ENCODE data around the gene BTG1. TPM values are rescaled to one million over a fixed set of nuclear protein-coding genes. Genes with fewer than 3 reads are reported as not detected.
A peak's percentile ranks its signal among the peaks of the same experiment; 100 is the strongest.

The BTG1 gene
- total RNA-seq, 2 experiments from 2014 or later, result 91.7 to 132 TPM

DNA sequence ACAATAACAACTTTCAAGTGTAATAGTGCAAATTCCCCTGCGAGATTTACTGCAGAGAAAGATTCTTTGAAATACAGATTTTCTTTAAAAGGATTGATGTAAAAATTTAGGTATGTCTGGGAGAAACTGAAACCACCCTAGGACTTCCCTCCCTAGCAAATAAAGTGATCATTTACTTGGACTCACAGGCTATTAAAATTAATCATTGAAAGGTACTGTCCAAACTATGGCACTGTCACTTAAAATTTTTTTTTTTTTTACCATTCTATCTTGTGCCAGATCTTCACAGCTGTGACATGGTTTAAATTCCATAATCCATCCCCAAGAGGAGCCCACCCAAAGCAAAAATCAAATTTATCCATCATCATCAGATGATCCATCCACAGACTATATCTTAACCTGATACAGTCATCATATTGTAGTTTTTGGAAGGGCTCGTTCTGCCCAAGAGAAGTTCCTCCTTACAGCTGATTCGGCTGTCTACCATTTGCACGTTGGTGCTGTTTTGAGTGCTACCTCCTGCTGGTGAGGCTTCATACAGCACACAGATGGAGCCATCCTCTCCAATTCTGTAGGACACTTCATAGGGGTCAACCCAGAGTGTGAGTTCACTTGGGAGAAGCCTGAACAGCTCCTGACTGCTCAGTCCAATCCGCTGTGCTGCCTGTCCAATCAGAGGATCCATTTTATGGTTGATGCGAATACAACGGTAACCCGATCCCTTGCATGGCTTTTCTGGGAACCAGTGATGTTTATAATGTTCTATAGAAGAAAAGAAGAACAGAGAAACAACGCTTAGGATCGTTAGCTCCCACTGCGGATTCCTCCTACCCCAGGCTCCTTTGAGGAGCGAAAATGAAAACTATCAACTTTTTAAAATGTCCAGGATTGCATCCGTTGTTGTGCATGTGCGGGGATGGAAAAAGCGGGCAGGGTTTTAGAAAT, 1.7 kb downstream of the BTG1 start:
- peaks cover 33% of the 10 kb centered on the region for H3K4me1 Mint-ChIP-seq
- peak overlapping the region; percentile 94 for H3K4me3 Mint-ChIP-seq
- peak; percentile 21 for ATAC-seq

DNA sequence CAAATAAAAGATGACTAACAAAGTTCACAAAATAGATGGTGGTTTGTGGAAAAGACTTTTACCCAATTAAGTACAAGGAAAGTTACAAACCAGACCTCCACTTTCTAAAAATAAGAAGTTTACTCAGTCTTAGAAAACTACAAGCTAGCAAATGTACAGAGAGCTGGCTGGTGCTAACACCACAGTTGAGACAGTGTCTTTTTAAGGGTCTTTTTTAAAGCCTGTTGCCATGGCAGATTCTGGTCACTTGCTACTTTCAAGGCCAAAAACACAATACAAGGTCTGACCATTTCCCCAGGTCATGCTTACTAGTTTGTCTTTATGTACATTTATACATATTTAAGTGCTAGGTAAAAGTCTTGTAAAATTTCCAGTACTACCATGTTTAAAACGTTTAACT, 2.4 kb downstream of the BTG1 start:
- peak overlapping the region; percentile 94 for H3K27ac Mint-ChIP-seq
- ATAC-seq (no peak), DNase-seq (no peak)
- peak overlapping the region; percentile 94 for H3K4me3 Mint-ChIP-seq
- CTCF ChIA-PET, result interaction anchor here (0.9 to 4.2 kb wide), 11 partner anchors 9 to 762 kb away, joined by 3 to 48 read pairs (median 4); no protein-coding TSS in a partner anchor
- H3K9me3 Mint-ChIP-seq (ENCODE audit: low read depth), result no peaks in the 10 kb centered on the region
- peaks cover 38% of the 10 kb centered on the region for H3K4me1 Mint-ChIP-seq
- H3K27me3 Mint-ChIP-seq, result no peaks in the 10 kb centered on the region
- peaks cover 55% of the 10 kb centered on the region for H3K36me3 Mint-ChIP-seq

More for the DNA sequence above, 1.7 kb downstream of the BTG1 start:
- H3K27ac Mint-ChIP-seq, result peak overlapping the region; percentile 94
- no peaks in the 10 kb centered on the region for H3K9me3 Mint-ChIP-seq (ENCODE audit: low read depth)
- H3K27me3 Mint-ChIP-seq, result no peaks in the 10 kb centered on the region
- DNase-seq, result peak; percentile 87
- H3K36me3 Mint-ChIP-seq, result peaks cover 55% of the 10 kb centered on the region
- CTCF ChIA-PET, result interaction anchor here (0.6 to 4.2 kb wide), 18 partner anchors 10 to 762 kb away, joined by 3 to 48 read pairs (median 3); no protein-coding TSS in a partner anchor

DNA sequence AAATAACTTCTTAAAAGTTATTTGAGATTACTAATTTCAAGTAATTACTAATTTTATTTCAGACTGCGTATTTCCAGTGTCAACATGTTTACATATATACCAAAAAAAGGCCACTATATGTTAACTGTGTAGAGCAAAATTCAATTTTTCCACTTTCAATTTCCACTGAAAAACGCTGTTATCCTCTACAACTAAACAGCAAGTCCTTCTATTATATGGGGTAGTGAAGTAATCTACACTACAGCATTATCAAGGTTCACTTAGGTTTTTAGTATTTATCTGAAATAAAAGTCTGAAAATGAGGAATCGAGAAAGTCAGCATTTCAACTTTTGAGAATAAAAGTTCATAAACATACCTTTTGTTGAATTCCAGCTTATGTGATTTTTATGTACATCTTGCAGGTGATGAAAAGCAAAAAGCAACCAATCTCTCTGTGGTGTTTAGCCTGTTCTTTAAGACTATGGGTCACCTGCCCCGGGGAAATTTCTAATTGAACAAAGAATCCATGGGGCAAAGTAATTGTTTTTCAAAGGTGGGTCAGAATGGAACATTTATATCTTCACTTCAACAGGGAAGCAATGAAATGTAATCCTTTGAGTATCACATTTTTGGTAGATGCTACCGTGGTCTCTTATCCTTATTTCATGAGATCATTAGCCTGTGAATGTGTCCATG, 3.3 kb downstream of the BTG1 start:
- no peak for DNase-seq
- CTCF ChIA-PET, result interaction anchor here (1.2 to 4.2 kb wide), 6 partner anchors 8 to 428 kb away, joined by 3 to 48 read pairs (median 8); no protein-coding TSS in a partner anchor

DNA sequence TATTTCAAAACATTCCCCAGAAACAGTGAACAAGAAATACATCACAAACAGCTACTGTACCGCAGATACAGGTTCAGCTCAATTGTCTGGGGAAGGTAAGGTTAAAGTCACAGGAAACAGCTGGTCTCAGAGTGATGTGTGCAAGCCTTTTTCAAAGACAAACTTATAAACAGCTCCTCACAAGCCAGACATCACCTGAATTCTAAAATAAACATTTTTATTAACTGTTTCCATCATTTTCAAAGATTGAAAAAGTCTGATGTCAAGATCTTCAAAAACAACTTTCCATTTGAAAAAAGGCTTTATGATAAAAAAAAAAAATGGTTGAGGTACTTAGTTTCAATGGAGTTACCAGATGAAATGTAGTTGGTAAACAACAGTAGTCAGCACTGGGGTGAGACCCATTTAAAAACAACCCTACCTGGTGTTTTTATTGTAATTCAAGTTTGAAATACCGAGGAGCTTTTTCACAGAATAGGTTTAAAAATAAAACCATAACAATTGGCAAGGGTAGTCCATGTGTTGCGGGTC, 4.0 kb downstream of the BTG1 start:
- H3K4me1 Mint-ChIP-seq, result peaks cover 42% of the 10 kb centered on the region
- H3K4me3 Mint-ChIP-seq, result peak overlapping the region; percentile 94
- no peak for ATAC-seq
- H3K27me3 Mint-ChIP-seq, result no peaks in the 10 kb centered on the region
- peaks cover 62% of the 10 kb centered on the region for H3K36me3 Mint-ChIP-seq
- CTCF ChIA-PET, result interaction anchor here (0.7 to 3.5 kb wide), 5 partner anchors 30 to 364 kb away, joined by 3 to 16 read pairs (median 4); no protein-coding TSS in a partner anchor
- no peaks in the 10 kb centered on the region for H3K9me3 Mint-ChIP-seq (ENCODE audit: low read depth)
- DNase-seq, result peak; percentile 51
- H3K27ac Mint-ChIP-seq, result peak overlapping the region; percentile 94

More for the DNA sequence above, 3.3 kb downstream of the BTG1 start:
- ATAC-seq, result no peak
- Mint-ChIP-seq H3K36me3 (peaks cover 58% of the 10 kb centered on the region), H3K9me3 (ENCODE audit: low read depth) (no peaks in the 10 kb centered on the region), H3K4me1 (peaks cover 41% of the 10 kb centered on the region), H3K27ac (peak overlapping the region; percentile 94), H3K4me3 (peak overlapping the region; percentile 94), H3K27me3 (no peaks in the 10 kb centered on the region)

- Mint-ChIP-seq H3K27ac (peak overlapping the region; percentile 94), H3K36me3 (peaks cover 66% of the 10 kb centered on the region), H3K4me1 (peaks cover 49% of the 10 kb centered on the region), H3K4me3 (peak overlapping the region; percentile 94), H3K27me3 (no peaks in the 10 kb centered on the region), H3K9me3 (ENCODE audit: low read depth) (no peaks in the 10 kb centered on the region)
- no peak for ATAC-seq
- CTCF ChIA-PET, result interaction anchor here (0.7 to 1.3 kb wide), 4 partner anchors 29 to 364 kb away, joined by 3 to 4 read pairs (median 4); no protein-coding TSS in a partner anchor
- DNase-seq, result no peak
Measured at GRCh38 chr12:92140896-92141536, 4.6 kb downstream of the BTG1 start.

GRCh38 chr12:92140156-92140555, 5.5 kb downstream of the BTG1 start:
- CTCF ChIA-PET, result no interaction called here
- no peak for ATAC-seq
- H3K27me3 Mint-ChIP-seq, result no peaks in the 10 kb centered on the region
- no peaks in the 10 kb centered on the region for H3K9me3 Mint-ChIP-seq (ENCODE audit: low read depth)
- peaks cover 56% of the 10 kb centered on the region for H3K4me1 Mint-ChIP-seq
- peak overlapping the region; percentile 94 for H3K27ac Mint-ChIP-seq
- peaks cover 63% of the 10 kb centered on the region for H3K36me3 Mint-ChIP-seq
- no peak for DNase-seq
- H3K4me3 Mint-ChIP-seq, result peak overlapping the region; percentile 94

- ATAC-seq, result no peak
- peaks cover 65% of the 10 kb centered on the region for H3K36me3 Mint-ChIP-seq
- H3K9me3 Mint-ChIP-seq (ENCODE audit: low read depth), result no peaks in the 10 kb centered on the region
- CTCF ChIA-PET, result no interaction called here
- H3K27ac Mint-ChIP-seq, result peak overlapping the region; percentile 94
- H3K27me3 Mint-ChIP-seq, result no peaks in the 10 kb centered on the region
- DNase-seq, result no peak
- H3K4me3 Mint-ChIP-seq, result peak overlapping the region; percentile 94
- H3K4me1 Mint-ChIP-seq, result peaks cover 61% of the 10 kb centered on the region
Measured at GRCh38 chr12:92139634-92140150, 6.0 kb downstream of the BTG1 start.

DNA sequence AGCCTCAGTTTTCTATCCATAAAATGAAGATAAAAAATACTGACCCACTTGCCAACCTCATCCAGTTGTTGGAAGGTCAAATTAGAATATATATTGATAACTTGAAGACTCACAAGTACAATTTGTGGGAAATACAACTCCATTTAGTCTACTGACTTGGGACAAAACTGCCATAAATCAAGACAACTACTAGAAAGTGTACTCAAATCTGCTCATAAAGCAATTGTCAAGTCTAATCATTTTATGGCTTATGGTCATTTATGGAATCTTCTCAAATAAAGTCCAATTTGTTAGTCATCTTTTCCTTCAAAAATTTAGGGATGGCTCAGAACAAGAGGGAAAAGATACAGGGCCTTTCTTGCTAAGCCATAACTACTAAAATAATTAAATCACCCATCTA, 7.0 kb downstream of the BTG1 start:
- CTCF ChIA-PET, result interaction anchor here (1.5 kb wide), 1 partner anchor 108 kb away, joined by 5 read pairs; no protein-coding TSS in a partner anchor
- peak overlapping the region; percentile 87 for H3K27ac Mint-ChIP-seq
- H3K4me3 Mint-ChIP-seq, result peak overlapping the region; percentile 94

GRCh38 chr12:92138144-92138543, 7.5 kb downstream of the BTG1 start:
- ATAC-seq, result no peak
- Mint-ChIP-seq H3K36me3 (peaks cover 51% of the 10 kb centered on the region), H3K9me3 (ENCODE audit: low read depth) (no peaks in the 10 kb centered on the region), H3K4me1 (peaks cover 76% of the 10 kb centered on the region), H3K27me3 (no peaks in the 10 kb centered on the region), H3K4me3 (peak overlapping the region; percentile 94), H3K27ac (peak overlapping the region; percentile 87)
- CTCF ChIA-PET, result interaction anchor here (1.3 to 1.5 kb wide), 2 partner anchors 108 to 261 kb away, joined by 3 to 5 read pairs; no protein-coding TSS in a partner anchor
- no peak for DNase-seq

More for the DNA sequence above, 7.0 kb downstream of the BTG1 start:
- DNase-seq (no peak), ATAC-seq (no peak)
- Mint-ChIP-seq H3K36me3 (peaks cover 56% of the 10 kb centered on the region), H3K4me1 (peaks cover 72% of the 10 kb centered on the region), H3K27me3 (no peaks in the 10 kb centered on the region), H3K9me3 (ENCODE audit: low read depth) (no peaks in the 10 kb centered on the region)

- Mint-ChIP-seq H3K27me3 (no peaks in the 10 kb centered on the region), H3K27ac (peak overlapping the region; percentile 87), H3K4me3 (peak overlapping the region; percentile 94), H3K9me3 (ENCODE audit: low read depth) (no peaks in the 10 kb centered on the region), H3K4me1 (peaks cover 75% of the 10 kb centered on the region), H3K36me3 (peaks cover 44% of the 10 kb centered on the region)
- CTCF ChIA-PET, result interaction anchor here (1.2 to 6.0 kb wide), 6 partner anchors 7 to 755 kb away, joined by 3 to 48 read pairs (median 4); partner anchors contain the start of gene BTG1
- peak; percentile 34 for ATAC-seq
- DNase-seq, result no peak
Measured at GRCh38 chr12:92136965-92137721, 8.5 kb downstream of the BTG1 start.

DNA sequence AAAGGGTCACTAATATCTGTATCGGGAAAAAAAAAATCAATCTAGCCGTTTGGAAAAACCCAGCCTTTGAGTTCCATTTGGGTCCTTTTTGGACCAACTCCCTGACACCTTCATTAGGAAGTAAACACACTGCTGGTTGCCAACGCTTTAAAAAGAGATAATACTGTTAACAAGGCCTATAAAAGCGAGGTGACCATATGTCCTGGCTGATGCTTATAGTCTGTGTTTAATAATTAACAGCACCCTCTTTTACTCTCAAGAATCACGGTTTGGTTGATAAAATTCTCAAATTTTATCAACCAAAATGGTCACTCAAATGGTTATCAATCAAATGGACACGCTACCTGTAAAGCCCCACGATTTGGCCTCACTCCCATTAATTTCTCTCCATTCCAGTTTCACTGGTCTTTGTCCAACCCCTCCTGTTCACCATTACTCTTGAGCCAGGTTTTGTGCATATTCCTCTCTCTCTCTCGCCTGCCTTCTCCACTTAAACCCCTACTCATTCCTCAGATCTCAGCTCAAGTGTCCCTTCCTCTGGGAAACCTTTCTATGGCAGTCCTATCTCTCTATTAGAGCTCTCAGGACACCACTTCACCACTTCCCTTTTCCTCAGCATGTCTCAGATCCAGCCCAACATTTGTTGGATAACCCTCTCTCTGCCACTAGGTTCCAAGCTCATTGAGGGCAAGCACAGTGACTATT, 9.5 kb downstream of the BTG1 start:
- no peaks in the 10 kb centered on the region for H3K9me3 Mint-ChIP-seq (ENCODE audit: low read depth)
- H3K4me3 Mint-ChIP-seq, result peak overlapping the region; percentile 94
- H3K27me3 Mint-ChIP-seq, result no peaks in the 10 kb centered on the region
- H3K27ac Mint-ChIP-seq, result peak overlapping the region; percentile 87
- H3K36me3 Mint-ChIP-seq, result peaks cover 38% of the 10 kb centered on the region
- ATAC-seq, result no peak
- CTCF ChIA-PET, result interaction anchor here (1.1 to 6.0 kb wide), 5 partner anchors 8 to 754 kb away, joined by 3 to 48 read pairs (median 4); partner anchors contain the start of gene BTG1
- no peak for DNase-seq
- H3K4me1 Mint-ChIP-seq, result peaks cover 83% of the 10 kb centered on the region

Data from activated CD8-positive, alpha-beta memory T cell treated with anti-CD3 and anti-CD28 coated beads, Interleukin-2, amount 10 ng/mL, durations not matched to agents 7 days and 5 days (primary cell).